ENCODE measurements around the gene BMPR1A. TPM values are rescaled to one million over a fixed set of nuclear protein-coding genes. Genes with fewer than 3 reads are reported as not detected.

Gene BMPR1A
- total RNA-seq, 2 donors from 2014 or later, result 69.4 to 96.4 TPM

- peaks cover 9% of the 10 kb centered on the region for H3K36me3 ChIP-seq (ENCODE audit: control insufficient read depth, insufficient read depth, low read length)
- no peak for TF ChIP-seq CTCF (conservative IDR thresholded peaks at IDR 0.05)
- no peaks in the 10 kb centered on the region for H3K27me3 ChIP-seq (ENCODE audit: control insufficient read depth, insufficient read depth, low read length, poor library complexity, severe bottlenecking)
- Mint-ChIP-seq H3K27ac (peak overlapping the region; percentile 6), H3K4me1 (peaks cover 37% of the 10 kb centered on the region), H3K9me3 (no peaks in the 10 kb centered on the region), H3K36me3 (ENCODE audit: low read depth) (peaks cover 10% of the 10 kb centered on the region), H3K27me3 (ENCODE audit: insufficient read depth) (no peaks in the 10 kb centered on the region), H3K4me3 (no peak overlapping the region)
- H3K9me3 ChIP-seq (ENCODE audit: control insufficient read depth, low read length), result no peaks in the 10 kb centered on the region
- no peak overlapping the region for H3K27ac ChIP-seq (ENCODE audit: low read depth, low read length)
- 20% methylated on average over 1 of the region's 1 CpG; no CpG with 5 or more reads in 1 of the 2 experiments for WGBS, 2 experiments (ENCODE audit: insufficient coverage in 1 of 2, insufficient read length in 1 of 2)
- H3K4me1 ChIP-seq (ENCODE audit: control insufficient read depth, insufficient read depth, low read length), result peaks cover 9% of the 10 kb centered on the region
- no peak overlapping the region for H3K9ac ChIP-seq (ENCODE audit: extremely low read depth, low read length, poor library complexity, severe bottlenecking)
- DNase-seq, result no peak
- no peak overlapping the region for H3K4me3 ChIP-seq (ENCODE audit: low read length)
Measured at GRCh38 chr10:86798611-86799010, 42.2 kb downstream of the BMPR1A start.

- peak overlapping the region; percentile 15 for H3K27ac Mint-ChIP-seq
- peaks cover 37% of the 10 kb centered on the region for H3K4me1 Mint-ChIP-seq
- no peak for DNase-seq
- no peak overlapping the region for H3K4me3 ChIP-seq (ENCODE audit: low read length)
- H3K9ac ChIP-seq (ENCODE audit: extremely low read depth, low read length, poor library complexity, severe bottlenecking), result no peak overlapping the region
- H3K9me3 Mint-ChIP-seq, result no peaks in the 10 kb centered on the region
- H3K27ac ChIP-seq (ENCODE audit: low read depth, low read length), result no peak overlapping the region
- peak overlapping the region; percentile 6 for H3K4me3 Mint-ChIP-seq
- H3K27me3 ChIP-seq (ENCODE audit: control insufficient read depth, insufficient read depth, low read length, poor library complexity, severe bottlenecking), result no peaks in the 10 kb centered on the region
- WGBS, 2 experiments (ENCODE audit: insufficient coverage in 1 of 2, insufficient read length in 1 of 2), result 80 to 85% methylated on average over 2 to 7 of the region's 8 CpGs
- peaks cover 9% of the 10 kb centered on the region for H3K4me1 ChIP-seq (ENCODE audit: control insufficient read depth, insufficient read depth, low read length)
- peaks cover 8% of the 10 kb centered on the region for H3K36me3 Mint-ChIP-seq (ENCODE audit: low read depth)
- H3K27me3 Mint-ChIP-seq (ENCODE audit: insufficient read depth), result no peaks in the 10 kb centered on the region
- TF ChIP-seq CTCF (conservative IDR thresholded peaks at IDR 0.05), result no peak
- H3K36me3 ChIP-seq (ENCODE audit: control insufficient read depth, insufficient read depth, low read length), result peaks cover 2% of the 10 kb centered on the region
- H3K9me3 ChIP-seq (ENCODE audit: control insufficient read depth, low read length), result no peaks in the 10 kb centered on the region
Measured at GRCh38 chr10:86799188-86799845, 42.9 kb downstream of the BMPR1A start.

- H3K9ac ChIP-seq (ENCODE audit: extremely low read depth, low read length, poor library complexity, severe bottlenecking), result no peak overlapping the region
- peaks cover 5% of the 10 kb centered on the region for H3K36me3 ChIP-seq (ENCODE audit: control insufficient read depth, insufficient read depth, low read length)
- Mint-ChIP-seq H3K4me1 (peaks cover 32% of the 10 kb centered on the region), H3K9me3 (no peaks in the 10 kb centered on the region), H3K27ac (peak overlapping the region; percentile 65), H3K36me3 (ENCODE audit: low read depth) (peaks cover 8% of the 10 kb centered on the region), H3K27me3 (ENCODE audit: insufficient read depth) (no peaks in the 10 kb centered on the region), H3K4me3 (no peak overlapping the region)
- no peak overlapping the region for H3K27ac ChIP-seq (ENCODE audit: low read depth, low read length)
- no peaks in the 10 kb centered on the region for H3K27me3 ChIP-seq (ENCODE audit: control insufficient read depth, insufficient read depth, low read length, poor library complexity, severe bottlenecking)
- H3K9me3 ChIP-seq (ENCODE audit: control insufficient read depth, low read length), result no peaks in the 10 kb centered on the region
- TF ChIP-seq CTCF (conservative IDR thresholded peaks at IDR 0.05), result no peak
- 98 to 100% methylated on average over 3 to 5 of the region's 5 CpGs for WGBS, 2 experiments (ENCODE audit: insufficient coverage in 1 of 2, insufficient read length in 1 of 2)
- peaks cover 9% of the 10 kb centered on the region for H3K4me1 ChIP-seq (ENCODE audit: control insufficient read depth, insufficient read depth, low read length)
- no peak for DNase-seq
- H3K4me3 ChIP-seq (ENCODE audit: low read length), result no peak overlapping the region
Measured at GRCh38 chr10:86801995-86802394, 45.6 kb downstream of the BMPR1A start.
